Neural progenitor cell (in vitro differentiated cells): ENCODE results near the gene ZNF649. TPM values are rescaled to one million over a fixed set of nuclear protein-coding genes. Genes with fewer than 3 reads are reported as not detected.
"Not testable (repeated sequence)": the region's sequence is repeated elsewhere in the genome, so short reads cannot be mapped to it uniquely, and the experiment has no call there.

Experiments used
- DNase-seq: peaks from one replicate; pipeline ENCODE4 v3.0.0-alpha.2; 2016; ENCODE audit warnings: low spot score
- H2AFZ ChIP-seq: fragments of 200-600 bp; sonication (generic); replicated peaks from 2 replicates; pipeline ENCODE4 v1.6.1; 2016; ENCODE audit warnings: antibody characterized with exemption
- H3F3A ChIP-seq: fragments of 200-600 bp; sonication (generic); 2 replicates; pipeline ENCODE4 v1.6.1; 2016; ENCODE audit warnings: antibody characterized with exemption, low read depth
- H3K27ac ChIP-seq: fragments of 200-600 bp; sonication (generic); 2 replicates; pipeline ENCODE4 v1.5.1; 2016; ENCODE audit warnings: mild to moderate bottlenecking
- H3K27me3 ChIP-seq: fragments of 200-600 bp; sonication (generic); 2 replicates; pipeline ENCODE4 v1.6.1; 2016; ENCODE audit warnings: mild to moderate bottlenecking, moderate library complexity
- H3K36me3 ChIP-seq: fragments of 200-600 bp; sonication (generic); 2 replicates; pipeline ENCODE4 v1.5.1; 2016
- H3K4me1 ChIP-seq: fragments of 200-600 bp; sonication (generic); 2 replicates; pipeline ENCODE4 v1.6.1; 2016; ENCODE audit warnings: mixed run types
- H3K4me2 ChIP-seq: fragments of 200-600 bp; sonication (generic); 2 replicates; pipeline ENCODE4 v1.6.1; 2016
- H3K4me3 ChIP-seq: fragments of 200-600 bp; sonication (generic); 2 replicates; pipeline ENCODE4 v1.5.1; 2016
- H3K79me2 ChIP-seq: fragments of 200-600 bp; sonication (generic); 2 replicates; pipeline ENCODE4 v1.6.1; 2016; ENCODE audit warnings: low read depth
- H3K9ac ChIP-seq: fragments of 200-600 bp; sonication (generic); 2 replicates; pipeline ENCODE4 v1.6.1; 2016
- H3K9me3 ChIP-seq: fragments of 200-600 bp; sonication (generic); 2 replicates; pipeline ENCODE4 v1.5.1; 2016; ENCODE audit warnings: low read depth
- H4K20me1 ChIP-seq: fragments of 200-600 bp; sonication (generic); 2 replicates; pipeline ENCODE4 v1.6.1; 2016; ENCODE audit warnings: low read depth
- H3K27ac Mint-ChIP-seq: 3 replicates; pipeline ENCODE4 v1.8.0; 2021; ENCODE audit warnings: mixed read lengths
- H3K27me3 Mint-ChIP-seq: 2 replicates; pipeline ENCODE4 v1.8.0; 2022; ENCODE audit warnings: low read depth, mild to moderate bottlenecking, inconsistent platforms, moderate library complexity, mixed read lengths; ENCODE audit not compliant: insufficient read depth
- H3K36me3 Mint-ChIP-seq: 3 replicates; pipeline ENCODE4 v1.8.0; 2021; ENCODE audit warnings: mixed read lengths
- H3K4me1 Mint-ChIP-seq: 3 replicates; pipeline ENCODE4 v1.8.0; 2021; ENCODE audit warnings: mixed read lengths
- H3K4me3 Mint-ChIP-seq: 3 replicates; pipeline ENCODE4 v1.8.0; 2021; ENCODE audit warnings: mild to moderate bottlenecking, moderate library complexity, mixed read lengths
- H3K9me3 Mint-ChIP-seq: 3 replicates; pipeline ENCODE4 v1.8.0; 2020; ENCODE audit warnings: mixed read lengths
- EZH2 ChIP-seq: fragments of 200-600 bp; sonication (generic); IDR thresholded peaks from 2 replicates; pipeline ENCODE4 v1.6.1; 2017; ENCODE audit warnings: antibody characterized with exemption, mild to moderate bottlenecking, moderate library complexity
- EZH2phosphoT487 ChIP-seq: fragments of 200-600 bp; sonication (generic); IDR thresholded peaks from 2 replicates; pipeline ENCODE4 v1.6.1; 2017; ENCODE audit warnings: antibody characterized with exemption
- total RNA-seq: library from RNA; depleted of rRNA; stranded (reverse); fragments of >200 nt; gene quantifications from 2 replicates; pipeline ENCODE4 v1.2.3, GENCODE V29; 2015; ENCODE audit warnings: low replicate concordance
- TF ChIP-seq, protein P1 (sequence below): fragments of 200-600 bp; sonication (generic); IDR thresholded peaks from 2 replicates; pipeline ENCODE4 v1.5.1; 2017; ENCODE audit warnings: antibody characterized with exemption, mild to moderate bottlenecking

ZNF649 gene
- total RNA-seq, 1 donor from 2014 or later: 49.6 TPM

DNA sequence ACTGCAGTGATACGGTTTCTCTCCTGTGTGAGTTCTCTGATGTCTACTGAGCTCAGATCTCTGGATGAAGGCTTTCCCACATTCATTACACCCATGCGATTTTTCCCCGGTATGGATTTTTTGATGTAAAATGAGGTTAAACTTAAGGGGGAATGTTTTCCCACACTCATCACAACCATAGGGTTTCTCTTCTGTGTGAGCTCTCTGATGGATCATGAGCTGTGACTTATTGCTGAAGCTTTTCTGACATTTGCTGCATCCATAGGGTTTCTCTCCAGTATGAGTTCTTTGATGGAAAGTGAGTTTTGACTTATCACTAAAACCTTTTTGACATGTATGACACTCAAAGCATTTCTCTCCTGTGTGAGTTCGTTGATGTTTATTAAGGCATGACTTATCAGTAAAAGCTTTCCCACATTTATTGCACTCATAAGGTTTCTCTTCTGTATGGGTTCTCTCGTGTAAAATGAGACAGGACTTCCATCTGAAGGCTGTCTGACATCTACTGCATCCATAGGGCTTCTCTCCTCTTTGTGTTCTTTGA lies 10.6 kb upstream of the ZNF649 start:
- no peak overlapping the region for H3K4me3 ChIP-seq
- H3K9ac ChIP-seq: no peak overlapping the region
- H4K20me1 ChIP-seq: no peaks in the 10 kb centered on the region
- no peaks in the 10 kb centered on the region for H3K36me3 Mint-ChIP-seq
- H3K27ac ChIP-seq: no peak overlapping the region
- no peak overlapping the region for H3K27ac Mint-ChIP-seq
- H3K27me3 ChIP-seq: no peaks in the 10 kb centered on the region
- H3K79me2 ChIP-seq: no peaks in the 10 kb centered on the region
- no peaks in the 10 kb centered on the region for H3K4me1 ChIP-seq
- H3K4me2 ChIP-seq: no peak overlapping the region
- H3K9me3 ChIP-seq: peaks cover 27% of the 10 kb centered on the region
- H2AFZ ChIP-seq: no peak overlapping the region
- no peaks in the 10 kb centered on the region for H3F3A ChIP-seq
- H3K27me3 Mint-ChIP-seq: peaks cover 2% of the 10 kb centered on the region
- peaks cover 58% of the 10 kb centered on the region for H3K9me3 Mint-ChIP-seq
- no peak overlapping the region for H3K4me3 Mint-ChIP-seq
- no peak for DNase-seq
- H3K4me1 Mint-ChIP-seq: no peaks in the 10 kb centered on the region
- TF ChIP-seq EZH2 (no peak), EZH2phosphoT487 (no peak)
- TF ChIP-seq, protein P1, sequence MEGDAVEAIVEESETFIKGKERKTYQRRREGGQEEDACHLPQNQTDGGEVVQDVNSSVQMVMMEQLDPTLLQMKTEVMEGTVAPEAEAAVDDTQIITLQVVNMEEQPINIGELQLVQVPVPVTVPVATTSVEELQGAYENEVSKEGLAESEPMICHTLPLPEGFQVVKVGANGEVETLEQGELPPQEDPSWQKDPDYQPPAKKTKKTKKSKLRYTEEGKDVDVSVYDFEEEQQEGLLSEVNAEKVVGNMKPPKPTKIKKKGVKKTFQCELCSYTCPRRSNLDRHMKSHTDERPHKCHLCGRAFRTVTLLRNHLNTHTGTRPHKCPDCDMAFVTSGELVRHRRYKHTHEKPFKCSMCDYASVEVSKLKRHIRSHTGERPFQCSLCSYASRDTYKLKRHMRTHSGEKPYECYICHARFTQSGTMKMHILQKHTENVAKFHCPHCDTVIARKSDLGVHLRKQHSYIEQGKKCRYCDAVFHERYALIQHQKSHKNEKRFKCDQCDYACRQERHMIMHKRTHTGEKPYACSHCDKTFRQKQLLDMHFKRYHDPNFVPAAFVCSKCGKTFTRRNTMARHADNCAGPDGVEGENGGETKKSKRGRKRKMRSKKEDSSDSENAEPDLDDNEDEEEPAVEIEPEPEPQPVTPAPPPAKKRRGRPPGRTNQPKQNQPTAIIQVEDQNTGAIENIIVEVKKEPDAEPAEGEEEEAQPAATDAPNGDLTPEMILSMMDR: no peak
- no peaks in the 10 kb centered on the region for H3K36me3 ChIP-seq

DNA sequence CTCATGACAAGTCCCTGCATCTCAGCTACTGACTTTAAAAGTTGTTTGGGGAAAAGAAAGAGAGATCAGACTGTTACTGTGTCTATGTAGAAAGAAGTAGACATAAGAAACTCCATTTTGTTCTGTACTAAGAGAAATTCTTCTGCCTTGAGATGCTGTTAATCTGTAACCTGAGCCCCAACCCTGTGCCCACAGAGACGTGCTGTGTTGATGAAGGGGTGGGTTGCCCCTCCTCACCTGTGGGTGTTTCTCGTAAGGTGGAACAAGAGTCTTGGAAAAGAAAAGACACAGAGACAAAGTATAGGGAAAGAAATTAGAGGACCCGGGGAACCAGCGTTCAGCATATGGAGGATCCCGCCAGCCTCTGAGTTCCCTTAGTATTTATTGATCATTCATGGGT lies 3.2 kb upstream of the ZNF649 start:
- not testable (repeated sequence) for H4K20me1 ChIP-seq, H3K27ac Mint-ChIP-seq, H3K4me3 ChIP-seq, H3K9ac ChIP-seq, H3K27me3 Mint-ChIP-seq, DNase-seq, H3F3A ChIP-seq, H3K4me2 ChIP-seq, H3K27ac ChIP-seq, H2AFZ ChIP-seq, H3K36me3 ChIP-seq, H3K4me1 Mint-ChIP-seq, H3K4me1 ChIP-seq
- H3K4me3 Mint-ChIP-seq: peak overlapping the region; percentile 1
- H3K9me3 Mint-ChIP-seq: peaks cover 67% of the 10 kb centered on the region
- H3K79me2 ChIP-seq: peaks cover 19% of the 10 kb centered on the region
- peaks cover 18% of the 10 kb centered on the region for H3K36me3 Mint-ChIP-seq
- H3K9me3 ChIP-seq: peaks cover 10% of the 10 kb centered on the region
- H3K27me3 ChIP-seq: peaks cover 11% of the 10 kb centered on the region

DNA sequence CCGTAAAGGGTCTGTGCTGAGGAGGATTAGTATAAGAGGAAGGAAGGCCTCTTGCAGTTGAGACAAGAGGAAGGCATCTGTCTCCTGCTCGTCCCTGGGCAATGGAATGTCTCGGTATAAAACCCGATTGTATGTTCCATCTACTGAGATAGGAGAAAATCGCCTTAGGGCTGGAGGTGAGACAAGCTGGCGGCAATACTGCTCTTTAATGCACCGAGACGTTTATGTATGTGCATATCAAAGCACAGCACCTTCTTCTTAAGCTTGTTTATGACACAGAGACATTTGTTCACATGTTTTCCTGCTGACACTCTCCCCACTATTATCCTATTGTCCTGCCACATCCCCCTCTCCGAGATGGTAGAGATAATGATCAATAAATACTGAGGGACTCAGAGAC lies 1.3 kb upstream of the ZNF649 start:
- H3K4me3 Mint-ChIP-seq, H3K27me3 Mint-ChIP-seq, H3K9ac ChIP-seq, H3K4me1 Mint-ChIP-seq, H3K4me2 ChIP-seq, H3K4me1 ChIP-seq, DNase-seq, H3K27ac Mint-ChIP-seq, H3K4me3 ChIP-seq, H3K27ac ChIP-seq, H4K20me1 ChIP-seq, H3F3A ChIP-seq: not testable (repeated sequence)
- H2AFZ ChIP-seq: peak overlapping the region; percentile 63
- peaks cover 16% of the 10 kb centered on the region for H3K9me3 ChIP-seq
- H3K79me2 ChIP-seq: peaks cover 38% of the 10 kb centered on the region
- Mint-ChIP-seq H3K9me3 (peaks cover 75% of the 10 kb centered on the region), H3K36me3 (peaks cover 32% of the 10 kb centered on the region)
- H3K36me3 ChIP-seq: peaks cover 15% of the 10 kb centered on the region
- H3K27me3 ChIP-seq: peaks cover 11% of the 10 kb centered on the region

DNA sequence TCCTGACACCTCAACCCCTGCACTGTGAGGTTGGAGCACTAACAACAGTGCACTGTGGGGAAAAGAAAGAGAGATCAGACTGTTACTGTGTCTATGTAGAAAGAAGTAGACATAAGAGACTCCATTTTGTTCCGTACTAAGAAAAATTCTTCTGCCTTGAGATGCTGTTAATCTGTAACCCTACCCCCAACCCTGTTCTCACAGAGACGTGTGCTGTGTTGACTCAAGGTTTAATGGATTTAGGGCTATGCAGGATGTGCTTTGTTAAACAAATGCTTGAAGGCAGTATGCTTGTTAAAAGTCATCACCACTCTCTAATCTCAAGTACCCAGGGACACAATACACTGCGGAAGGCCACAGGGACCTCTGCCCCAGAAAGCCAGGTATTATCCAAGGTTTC lies 822 bp upstream of the ZNF649 start:
- H3K27ac ChIP-seq, H3F3A ChIP-seq, DNase-seq, H3K4me1 Mint-ChIP-seq, H3K27ac Mint-ChIP-seq, H4K20me1 ChIP-seq, H3K27me3 Mint-ChIP-seq, H3K4me3 ChIP-seq, H3K4me2 ChIP-seq, H3K4me1 ChIP-seq, H3K9ac ChIP-seq: not testable (repeated sequence)
- Mint-ChIP-seq H3K36me3 (peaks cover 37% of the 10 kb centered on the region), H3K4me3 (peak overlapping the region; percentile 100), H3K9me3 (peaks cover 78% of the 10 kb centered on the region)
- Histone ChIP-seq H3K9me3 (peaks cover 16% of the 10 kb centered on the region), H3K79me2 (peaks cover 42% of the 10 kb centered on the region), H3K27me3 (peaks cover 11% of the 10 kb centered on the region), H3K36me3 (peaks cover 16% of the 10 kb centered on the region), H2AFZ (peak overlapping the region; percentile 63)

DNA sequence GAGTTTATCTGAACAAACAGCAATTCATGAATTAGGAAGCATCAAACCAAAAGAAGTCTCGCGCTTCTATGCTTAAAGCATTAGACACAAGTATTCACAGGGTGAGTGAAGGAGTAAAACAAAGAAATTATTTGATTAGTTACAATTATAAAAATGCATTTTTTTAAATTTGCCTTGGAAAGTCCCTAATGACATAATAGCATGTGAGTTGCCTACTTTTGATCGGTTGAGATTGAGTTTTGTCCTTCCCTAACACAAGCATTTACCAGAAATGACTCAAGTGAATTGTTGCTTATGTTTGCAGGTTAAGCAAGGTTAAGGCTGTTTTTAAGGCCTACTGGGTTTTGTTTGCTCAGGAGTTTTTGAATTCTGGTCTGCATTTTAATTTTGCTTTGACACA lies 389 bp upstream of the ZNF649 start:
- no peak for TF ChIP-seq EZH2
- TF ChIP-seq, protein P1: no peak
- TF ChIP-seq EZH2phosphoT487: no peak
- Histone ChIP-seq H3K4me3 (no peak overlapping the region), H3K36me3 (peaks cover 20% of the 10 kb centered on the region), H4K20me1 (no peaks in the 10 kb centered on the region), H3K4me1 (peaks cover 7% of the 10 kb centered on the region), H3K4me2 (no peak overlapping the region), H3K9me3 (peaks cover 20% of the 10 kb centered on the region), H2AFZ (peak overlapping the region; percentile 63), H3K79me2 (peaks cover 47% of the 10 kb centered on the region), H3K27me3 (peaks cover 11% of the 10 kb centered on the region), H3K9ac (no peak overlapping the region), H3F3A (no peaks in the 10 kb centered on the region), H3K27ac (no peak overlapping the region)
- DNase-seq: no peak
- Mint-ChIP-seq H3K9me3 (peaks cover 79% of the 10 kb centered on the region), H3K27ac (peak overlapping the region; percentile 99), H3K4me3 (peak overlapping the region; percentile 100), H3K36me3 (peaks cover 41% of the 10 kb centered on the region), H3K27me3 (peaks cover 7% of the 10 kb centered on the region), H3K4me1 (peaks cover 5% of the 10 kb centered on the region)
